ENCODE measurements around the gene ACVRL1.

Gene ACVRL1

GRCh38 chr12:51867371-51867770 is 39.9 kb upstream of the ACVRL1 start:
- Histone ChIP-seq H3K4me3 (ENCODE audit: insufficient read depth, low read depth, low read length, poor library complexity, severe bottlenecking) (no peak overlapping the region), H3K27ac (ENCODE audit: insufficient read depth, low read length, poor library complexity, severe bottlenecking) (no peak overlapping the region), H3K4me1 (ENCODE audit: control insufficient read depth, insufficient read depth, low read length, poor library complexity, severe bottlenecking) (peaks cover 14% of the 10 kb centered on the region), H3K36me3 (ENCODE audit: control insufficient read depth, insufficient read depth, low read length) (no peaks in the 10 kb centered on the region), H3K27me3 (replicated peaks; ENCODE audit: control insufficient read depth, insufficient read depth, low read length, poor library complexity, severe bottlenecking) (peaks cover 35% of the 10 kb centered on the region), H3K9me3 (ENCODE audit: control insufficient read depth, low read length) (no peaks in the 10 kb centered on the region)
- no peak for DNase-seq

DNA sequence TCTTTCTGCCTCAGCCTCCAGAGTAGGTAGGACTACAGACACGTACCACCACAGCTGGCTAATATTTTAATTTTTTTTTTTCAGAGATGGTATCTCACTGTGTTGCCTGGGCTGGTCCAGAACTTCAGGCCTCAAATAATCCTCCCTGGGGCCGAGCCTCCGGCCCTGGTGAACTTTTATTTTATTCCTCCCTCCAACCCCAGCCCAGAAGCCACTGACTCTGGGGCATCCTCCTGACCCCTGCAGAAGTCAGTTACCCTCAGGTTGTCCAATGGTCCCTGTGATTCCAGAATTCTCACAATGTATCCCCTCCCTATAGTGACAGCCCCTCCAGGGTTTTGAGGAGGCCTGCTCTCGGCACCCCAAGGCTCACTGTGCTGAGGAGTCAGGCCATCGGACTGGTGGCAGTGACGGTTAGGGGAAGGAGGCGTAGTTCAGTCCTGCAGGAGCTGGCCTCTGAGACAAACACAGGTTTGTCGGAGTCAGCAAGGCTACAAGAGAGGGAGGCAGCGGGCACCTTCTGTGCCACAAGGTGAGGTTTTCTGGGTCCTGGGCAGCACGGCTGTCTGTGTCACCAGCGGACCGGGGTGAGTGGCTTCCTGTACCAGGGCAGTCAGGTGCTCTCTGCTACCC is 39.4 kb upstream of the ACVRL1 start:
- Histone ChIP-seq H3K27ac (ENCODE audit: insufficient read depth, low read length, poor library complexity, severe bottlenecking) (no peak overlapping the region), H3K4me3 (ENCODE audit: insufficient read depth, low read depth, low read length, poor library complexity, severe bottlenecking) (no peak overlapping the region), H3K36me3 (ENCODE audit: control insufficient read depth, insufficient read depth, low read length) (no peaks in the 10 kb centered on the region), H3K9me3 (ENCODE audit: control insufficient read depth, low read length) (no peaks in the 10 kb centered on the region), H3K27me3 (replicated peaks; ENCODE audit: control insufficient read depth, insufficient read depth, low read length, poor library complexity, severe bottlenecking) (peaks cover 34% of the 10 kb centered on the region), H3K4me1 (ENCODE audit: control insufficient read depth, insufficient read depth, low read length, poor library complexity, severe bottlenecking) (peaks cover 14% of the 10 kb centered on the region)
- DNase-seq = no peak

- Histone ChIP-seq H3K27me3 (replicated peaks; ENCODE audit: control insufficient read depth, insufficient read depth, low read length, poor library complexity, severe bottlenecking) (peaks cover 27% of the 10 kb centered on the region), H3K36me3 (ENCODE audit: control insufficient read depth, insufficient read depth, low read length) (no peaks in the 10 kb centered on the region), H3K4me3 (ENCODE audit: insufficient read depth, low read depth, low read length, poor library complexity, severe bottlenecking) (peak overlapping the region; percentile 27), H3K4me1 (ENCODE audit: control insufficient read depth, insufficient read depth, low read length, poor library complexity, severe bottlenecking) (peaks cover 10% of the 10 kb centered on the region), H3K9me3 (ENCODE audit: control insufficient read depth, low read length) (no peaks in the 10 kb centered on the region), H3K27ac (ENCODE audit: insufficient read depth, low read length, poor library complexity, severe bottlenecking) (no peak overlapping the region)
- no peak for DNase-seq
These were observed 38.3 kb upstream of the ACVRL1 start for GRCh38 chr12:51868821-51869495.

DNA sequence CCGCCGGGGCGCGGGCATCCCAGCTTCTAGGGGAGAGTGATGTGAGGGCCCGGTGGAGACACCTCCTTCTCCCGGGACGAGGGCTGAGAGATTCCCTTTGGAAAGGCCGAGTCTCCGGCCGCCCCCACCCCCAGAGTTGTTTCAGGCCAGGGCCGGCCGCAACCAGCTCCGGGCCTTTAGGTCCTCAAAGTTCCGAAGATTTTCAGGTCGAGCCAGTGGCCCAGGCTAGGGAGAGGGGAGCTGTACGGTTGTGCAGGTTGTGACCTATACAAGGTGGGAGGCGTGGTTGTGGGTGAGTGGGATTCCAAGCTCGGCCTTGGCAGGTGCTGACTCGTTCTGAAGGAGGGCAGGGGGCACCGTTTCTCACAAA is 37.8 kb upstream of the ACVRL1 start:
- Histone ChIP-seq H3K9me3 (ENCODE audit: control insufficient read depth, low read length) (no peaks in the 10 kb centered on the region), H3K4me3 (ENCODE audit: insufficient read depth, low read depth, low read length, poor library complexity, severe bottlenecking) (peak overlapping the region; percentile 27), H3K4me1 (ENCODE audit: control insufficient read depth, insufficient read depth, low read length, poor library complexity, severe bottlenecking) (peaks cover 5% of the 10 kb centered on the region), H3K27me3 (replicated peaks; ENCODE audit: control insufficient read depth, insufficient read depth, low read length, poor library complexity, severe bottlenecking) (peaks cover 21% of the 10 kb centered on the region), H3K27ac (ENCODE audit: insufficient read depth, low read length, poor library complexity, severe bottlenecking) (no peak overlapping the region), H3K36me3 (ENCODE audit: control insufficient read depth, insufficient read depth, low read length) (no peaks in the 10 kb centered on the region)
- no peak for DNase-seq

DNA sequence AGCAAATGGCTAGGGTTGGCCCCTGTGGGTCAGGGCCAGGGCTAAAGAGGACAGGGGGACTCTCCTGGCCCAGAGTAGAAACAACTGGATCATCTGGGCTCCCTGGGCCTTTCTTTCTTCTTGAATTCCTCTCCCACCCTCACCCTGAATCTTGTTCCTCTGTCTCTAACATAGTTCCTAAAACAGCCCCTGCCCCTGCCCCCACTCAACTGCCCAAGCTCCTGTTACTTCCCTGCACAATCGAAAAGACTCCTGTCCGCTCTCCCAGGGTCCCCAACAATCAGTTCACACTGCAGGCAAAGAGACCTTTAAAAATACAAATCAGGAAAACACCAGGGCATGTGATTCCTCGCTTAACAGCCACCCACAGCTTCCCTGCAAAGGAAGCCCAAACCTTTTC is 37.4 kb upstream of the ACVRL1 start:
- Histone ChIP-seq H3K36me3 (ENCODE audit: control insufficient read depth, insufficient read depth, low read length) (no peaks in the 10 kb centered on the region), H3K27ac (ENCODE audit: insufficient read depth, low read length, poor library complexity, severe bottlenecking) (no peak overlapping the region), H3K27me3 (replicated peaks; ENCODE audit: control insufficient read depth, insufficient read depth, low read length, poor library complexity, severe bottlenecking) (peaks cover 18% of the 10 kb centered on the region), H3K4me1 (ENCODE audit: control insufficient read depth, insufficient read depth, low read length, poor library complexity, severe bottlenecking) (peaks cover 3% of the 10 kb centered on the region), H3K4me3 (ENCODE audit: insufficient read depth, low read depth, low read length, poor library complexity, severe bottlenecking) (no peak overlapping the region), H3K9me3 (ENCODE audit: control insufficient read depth, low read length) (no peaks in the 10 kb centered on the region)
- no peak for DNase-seq

GRCh38 chr12:51870504-51870903 is 36.8 kb upstream of the ACVRL1 start:
- Histone ChIP-seq H3K9me3 (ENCODE audit: control insufficient read depth, low read length) (no peaks in the 10 kb centered on the region), H3K36me3 (ENCODE audit: control insufficient read depth, insufficient read depth, low read length) (no peaks in the 10 kb centered on the region), H3K4me3 (ENCODE audit: insufficient read depth, low read depth, low read length, poor library complexity, severe bottlenecking) (no peak overlapping the region), H3K27ac (ENCODE audit: insufficient read depth, low read length, poor library complexity, severe bottlenecking) (no peak overlapping the region), H3K4me1 (ENCODE audit: control insufficient read depth, insufficient read depth, low read length, poor library complexity, severe bottlenecking) (peaks cover 3% of the 10 kb centered on the region), H3K27me3 (replicated peaks; ENCODE audit: control insufficient read depth, insufficient read depth, low read length, poor library complexity, severe bottlenecking) (peaks cover 12% of the 10 kb centered on the region)
- DNase-seq = no peak

- H3K27ac ChIP-seq (ENCODE audit: insufficient read depth, low read length, poor library complexity, severe bottlenecking) = no peak overlapping the region
- H3K9me3 ChIP-seq (ENCODE audit: control insufficient read depth, low read length) = no peaks in the 10 kb centered on the region
- H3K27me3 ChIP-seq (replicated peaks; ENCODE audit: control insufficient read depth, insufficient read depth, low read length, poor library complexity, severe bottlenecking) = peaks cover 7% of the 10 kb centered on the region
- DNase-seq = no peak
- no peak overlapping the region for H3K4me3 ChIP-seq (ENCODE audit: insufficient read depth, low read depth, low read length, poor library complexity, severe bottlenecking)
- H3K4me1 ChIP-seq (ENCODE audit: control insufficient read depth, insufficient read depth, low read length, poor library complexity, severe bottlenecking) = peaks cover 3% of the 10 kb centered on the region
- H3K36me3 ChIP-seq (ENCODE audit: control insufficient read depth, insufficient read depth, low read length) = no peaks in the 10 kb centered on the region
These were observed 36.2 kb upstream of the ACVRL1 start for GRCh38 chr12:51871126-51871525.

DNA sequence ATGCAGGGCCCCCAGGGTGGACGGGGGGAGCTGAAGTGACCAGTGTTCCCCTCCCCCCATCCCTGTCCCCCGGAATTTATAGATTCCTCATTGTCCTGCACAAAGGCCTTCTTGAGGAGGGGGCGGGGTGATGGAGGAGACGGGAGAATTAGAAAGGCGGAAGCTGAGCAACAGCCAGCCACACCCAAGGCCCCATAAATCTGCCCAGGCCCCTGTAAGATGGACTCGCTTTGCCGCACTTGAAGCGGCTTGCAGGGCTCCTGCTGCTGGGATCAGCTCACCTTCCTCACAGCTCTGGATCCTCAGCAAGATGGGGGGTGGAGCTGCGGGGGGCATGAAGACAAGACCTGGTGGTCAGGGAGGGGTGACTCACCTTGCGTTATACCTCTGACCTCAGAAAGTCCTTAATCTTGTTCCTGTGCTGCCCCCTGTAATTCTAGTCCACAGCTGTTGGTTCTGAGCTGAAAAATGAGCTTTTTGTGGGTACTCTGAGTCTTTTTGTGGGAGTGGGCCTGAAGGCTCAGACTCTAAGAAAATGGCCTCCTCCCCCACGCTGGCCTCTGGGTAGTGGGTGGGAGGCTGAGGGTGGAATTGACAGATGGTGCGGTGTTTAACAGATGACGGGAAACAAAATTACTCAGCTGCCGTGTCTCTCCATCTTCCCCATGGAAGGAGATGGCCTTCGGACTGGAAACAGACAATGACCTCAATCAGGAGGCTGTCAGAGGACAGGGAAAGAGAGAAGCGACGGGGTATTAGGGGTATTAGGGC is 35.2 kb upstream of the ACVRL1 start:
- no peaks in the 10 kb centered on the region for H3K9me3 ChIP-seq (ENCODE audit: control insufficient read depth, low read length)
- H3K27ac ChIP-seq (ENCODE audit: insufficient read depth, low read length, poor library complexity, severe bottlenecking) = no peak overlapping the region
- peaks cover 3% of the 10 kb centered on the region for H3K4me1 ChIP-seq (ENCODE audit: control insufficient read depth, insufficient read depth, low read length, poor library complexity, severe bottlenecking)
- DNase-seq = no peak
- H3K36me3 ChIP-seq (ENCODE audit: control insufficient read depth, insufficient read depth, low read length) = no peaks in the 10 kb centered on the region
- H3K4me3 ChIP-seq (ENCODE audit: insufficient read depth, low read depth, low read length, poor library complexity, severe bottlenecking) = no peak overlapping the region
- peaks cover 7% of the 10 kb centered on the region for H3K27me3 ChIP-seq (replicated peaks; ENCODE audit: control insufficient read depth, insufficient read depth, low read length, poor library complexity, severe bottlenecking)

DNA sequence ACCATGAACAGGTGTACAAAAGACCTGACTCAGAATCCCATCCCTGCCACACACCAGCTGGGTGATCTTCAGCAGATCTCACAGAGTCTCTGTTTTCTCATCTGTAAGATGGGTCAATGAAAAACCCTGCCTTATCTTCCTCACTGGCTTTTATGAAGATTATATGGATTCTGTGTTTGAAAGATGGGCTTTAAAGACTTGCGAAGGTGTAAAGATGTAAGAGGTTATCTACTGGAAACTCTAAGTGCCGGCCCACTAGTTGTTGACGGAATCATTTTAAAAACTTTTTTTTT is 34.7 kb upstream of the ACVRL1 start:
- DNase-seq = no peak
- H3K4me1 ChIP-seq (ENCODE audit: control insufficient read depth, insufficient read depth, low read length, poor library complexity, severe bottlenecking) = peaks cover 3% of the 10 kb centered on the region
- no peaks in the 10 kb centered on the region for H3K36me3 ChIP-seq (ENCODE audit: control insufficient read depth, insufficient read depth, low read length)
- no peak overlapping the region for H3K4me3 ChIP-seq (ENCODE audit: insufficient read depth, low read depth, low read length, poor library complexity, severe bottlenecking)
- no peaks in the 10 kb centered on the region for H3K9me3 ChIP-seq (ENCODE audit: control insufficient read depth, low read length)
- H3K27ac ChIP-seq (ENCODE audit: insufficient read depth, low read length, poor library complexity, severe bottlenecking) = no peak overlapping the region
- peaks cover 7% of the 10 kb centered on the region for H3K27me3 ChIP-seq (replicated peaks; ENCODE audit: control insufficient read depth, insufficient read depth, low read length, poor library complexity, severe bottlenecking)

DNA sequence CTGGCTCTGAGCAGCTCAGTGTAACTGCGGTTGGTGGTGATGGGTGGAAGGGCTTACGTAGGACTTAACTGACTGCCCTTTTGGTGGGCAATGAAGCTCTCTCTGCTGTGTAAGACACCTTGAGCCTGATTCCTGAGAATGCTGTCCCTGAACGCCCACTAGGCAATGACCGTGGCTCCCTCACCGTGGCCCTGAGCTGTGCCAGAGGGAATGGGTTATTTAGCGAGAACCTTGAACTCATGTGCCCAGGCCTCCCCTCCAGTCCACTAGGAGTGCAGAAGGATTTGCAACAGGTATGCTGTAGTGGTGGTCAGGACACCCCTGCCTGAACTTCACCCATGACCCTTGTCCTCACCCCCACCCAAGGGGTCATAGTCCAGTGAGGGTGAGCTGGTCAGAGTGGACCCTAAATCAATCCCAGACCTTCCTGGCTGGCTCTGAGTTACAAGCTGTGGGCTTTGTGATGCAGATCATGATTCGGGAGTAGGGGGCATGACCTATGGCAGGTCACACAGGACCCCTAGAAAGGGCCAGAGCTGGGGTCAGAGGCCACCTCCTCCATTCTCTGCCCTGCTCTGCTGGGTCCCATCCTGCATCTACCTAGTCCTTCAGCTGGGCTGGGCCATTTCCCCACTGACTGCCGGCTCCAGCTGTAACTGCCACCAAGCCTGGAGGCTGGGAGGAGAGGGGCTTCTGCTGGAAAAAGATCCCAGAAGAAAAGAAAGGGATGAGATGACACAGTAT is 33.9 kb upstream of the ACVRL1 start:
- H3K27me3 ChIP-seq (replicated peaks; ENCODE audit: control insufficient read depth, insufficient read depth, low read length, poor library complexity, severe bottlenecking) = peaks cover 7% of the 10 kb centered on the region
- no peaks in the 10 kb centered on the region for H3K9me3 ChIP-seq (ENCODE audit: control insufficient read depth, low read length)
- H3K27ac ChIP-seq (ENCODE audit: insufficient read depth, low read length, poor library complexity, severe bottlenecking) = no peak overlapping the region
- no peaks in the 10 kb centered on the region for H3K36me3 ChIP-seq (ENCODE audit: control insufficient read depth, insufficient read depth, low read length)
- peaks cover 3% of the 10 kb centered on the region for H3K4me1 ChIP-seq (ENCODE audit: control insufficient read depth, insufficient read depth, low read length, poor library complexity, severe bottlenecking)
- no peak for DNase-seq
- H3K4me3 ChIP-seq (ENCODE audit: insufficient read depth, low read depth, low read length, poor library complexity, severe bottlenecking) = no peak overlapping the region
